CD4-positive, alpha-beta T cell treated with Interleukin-4 for 1 hour (primary cell): ENCODE results near the gene DIS3L2.
"Not testable (repeated sequence)": the region's sequence is repeated elsewhere in the genome, so short reads cannot be mapped to it uniquely, and the experiment has no call there.

Experiments
- DNase-seq, 2 donors: peaks; one replicate each; pipeline ENCODE4 v3.0.0-alpha.2; 2020 to 2022

The DIS3L2 gene

GRCh38 chr2:232379610-232380590 is 418.4 kb downstream of the DIS3L2 start:
- not testable (repeated sequence) for DNase-seq

- not testable (repeated sequence) for DNase-seq
Observed at GRCh38 chr2:232381204-232382031, 419.9 kb downstream of the DIS3L2 start.

- no peak for DNase-seq
Observed at GRCh38 chr2:232382331-232383225, 421.1 kb downstream of the DIS3L2 start.

- DNase-seq: no peak
Observed at GRCh38 chr2:232384466-232384865, 423.0 kb downstream of the DIS3L2 start.

- DNase-seq: not testable (repeated sequence)
Observed at GRCh38 chr2:232385058-232385457, 423.5 kb downstream of the DIS3L2 start.

- no peak for DNase-seq
Observed at GRCh38 chr2:232385660-232386489, 424.4 kb downstream of the DIS3L2 start.

GRCh38 chr2:232386490-232386739 is 424.9 kb downstream of the DIS3L2 start:
- DNase-seq: no peak
